ENCODE measurements around the gene HAX1. TPM values are rescaled to one million over a fixed set of nuclear protein-coding genes. Genes with fewer than 3 reads are reported as not detected.

The HAX1 gene
- total and polyA plus RNA-seq, 2 experiments from 2014 or later = 73.2 to 92.0 TPM

DNA sequence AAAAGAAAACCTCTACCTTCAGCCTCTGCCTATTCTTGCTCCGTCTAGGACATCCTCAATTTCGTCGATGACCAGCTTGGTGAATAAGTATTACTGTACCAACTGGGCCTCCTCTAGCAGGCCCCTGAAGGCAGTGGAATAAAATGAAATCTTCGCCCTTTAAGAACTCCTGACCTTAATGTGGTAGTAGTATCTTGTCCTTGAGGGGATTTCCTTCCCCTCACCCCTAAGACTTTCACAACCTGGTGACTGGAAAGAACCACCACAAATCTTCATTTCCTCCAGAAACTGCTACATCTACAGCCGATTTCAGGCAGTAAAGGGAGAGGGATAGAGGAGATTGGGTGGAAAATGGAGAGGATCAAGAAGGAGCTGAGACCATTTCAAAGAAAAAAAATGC is 1.6 kb upstream of the HAX1 start:
- no peak for TF ChIP-seq JUNB (IDR thresholded peaks at IDR 0.05; ENCODE audit: unreplicated experiment)
- TF ChIP-seq, protein P1, sequence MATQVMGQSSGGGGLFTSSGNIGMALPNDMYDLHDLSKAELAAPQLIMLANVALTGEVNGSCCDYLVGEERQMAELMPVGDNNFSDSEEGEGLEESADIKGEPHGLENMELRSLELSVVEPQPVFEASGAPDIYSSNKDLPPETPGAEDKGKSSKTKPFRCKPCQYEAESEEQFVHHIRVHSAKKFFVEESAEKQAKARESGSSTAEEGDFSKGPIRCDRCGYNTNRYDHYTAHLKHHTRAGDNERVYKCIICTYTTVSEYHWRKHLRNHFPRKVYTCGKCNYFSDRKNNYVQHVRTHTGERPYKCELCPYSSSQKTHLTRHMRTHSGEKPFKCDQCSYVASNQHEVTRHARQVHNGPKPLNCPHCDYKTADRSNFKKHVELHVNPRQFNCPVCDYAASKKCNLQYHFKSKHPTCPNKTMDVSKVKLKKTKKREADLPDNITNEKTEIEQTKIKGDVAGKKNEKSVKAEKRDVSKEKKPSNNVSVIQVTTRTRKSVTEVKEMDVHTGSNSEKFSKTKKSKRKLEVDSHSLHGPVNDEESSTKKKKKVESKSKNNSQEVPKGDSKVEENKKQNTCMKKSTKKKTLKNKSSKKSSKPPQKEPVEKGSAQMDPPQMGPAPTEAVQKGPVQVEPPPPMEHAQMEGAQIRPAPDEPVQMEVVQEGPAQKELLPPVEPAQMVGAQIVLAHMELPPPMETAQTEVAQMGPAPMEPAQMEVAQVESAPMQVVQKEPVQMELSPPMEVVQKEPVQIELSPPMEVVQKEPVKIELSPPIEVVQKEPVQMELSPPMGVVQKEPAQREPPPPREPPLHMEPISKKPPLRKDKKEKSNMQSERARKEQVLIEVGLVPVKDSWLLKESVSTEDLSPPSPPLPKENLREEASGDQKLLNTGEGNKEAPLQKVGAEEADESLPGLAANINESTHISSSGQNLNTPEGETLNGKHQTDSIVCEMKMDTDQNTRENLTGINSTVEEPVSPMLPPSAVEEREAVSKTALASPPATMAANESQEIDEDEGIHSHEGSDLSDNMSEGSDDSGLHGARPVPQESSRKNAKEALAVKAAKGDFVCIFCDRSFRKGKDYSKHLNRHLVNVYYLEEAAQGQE (IDR thresholded peaks at IDR 0.05; ENCODE audit: unreplicated experiment) = no peak
- no peak for TF ChIP-seq EZH2 (IDR thresholded peaks at IDR 0.05; ENCODE audit: low read depth, unreplicated experiment)
- TF ChIP-seq, protein P2, sequence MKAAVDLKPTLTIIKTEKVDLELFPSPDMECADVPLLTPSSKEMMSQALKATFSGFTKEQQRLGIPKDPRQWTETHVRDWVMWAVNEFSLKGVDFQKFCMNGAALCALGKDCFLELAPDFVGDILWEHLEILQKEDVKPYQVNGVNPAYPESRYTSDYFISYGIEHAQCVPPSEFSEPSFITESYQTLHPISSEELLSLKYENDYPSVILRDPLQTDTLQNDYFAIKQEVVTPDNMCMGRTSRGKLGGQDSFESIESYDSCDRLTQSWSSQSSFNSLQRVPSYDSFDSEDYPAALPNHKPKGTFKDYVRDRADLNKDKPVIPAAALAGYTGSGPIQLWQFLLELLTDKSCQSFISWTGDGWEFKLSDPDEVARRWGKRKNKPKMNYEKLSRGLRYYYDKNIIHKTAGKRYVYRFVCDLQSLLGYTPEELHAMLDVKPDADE (IDR thresholded peaks at IDR 0.05) = no peak
- TF ChIP-seq CREB1 (CRISPR knock-in tag; IDR thresholded peaks at IDR 0.05; ENCODE audit: low read depth) = no peak
- TF ChIP-seq, protein P3, sequence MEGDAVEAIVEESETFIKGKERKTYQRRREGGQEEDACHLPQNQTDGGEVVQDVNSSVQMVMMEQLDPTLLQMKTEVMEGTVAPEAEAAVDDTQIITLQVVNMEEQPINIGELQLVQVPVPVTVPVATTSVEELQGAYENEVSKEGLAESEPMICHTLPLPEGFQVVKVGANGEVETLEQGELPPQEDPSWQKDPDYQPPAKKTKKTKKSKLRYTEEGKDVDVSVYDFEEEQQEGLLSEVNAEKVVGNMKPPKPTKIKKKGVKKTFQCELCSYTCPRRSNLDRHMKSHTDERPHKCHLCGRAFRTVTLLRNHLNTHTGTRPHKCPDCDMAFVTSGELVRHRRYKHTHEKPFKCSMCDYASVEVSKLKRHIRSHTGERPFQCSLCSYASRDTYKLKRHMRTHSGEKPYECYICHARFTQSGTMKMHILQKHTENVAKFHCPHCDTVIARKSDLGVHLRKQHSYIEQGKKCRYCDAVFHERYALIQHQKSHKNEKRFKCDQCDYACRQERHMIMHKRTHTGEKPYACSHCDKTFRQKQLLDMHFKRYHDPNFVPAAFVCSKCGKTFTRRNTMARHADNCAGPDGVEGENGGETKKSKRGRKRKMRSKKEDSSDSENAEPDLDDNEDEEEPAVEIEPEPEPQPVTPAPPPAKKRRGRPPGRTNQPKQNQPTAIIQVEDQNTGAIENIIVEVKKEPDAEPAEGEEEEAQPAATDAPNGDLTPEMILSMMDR (conservative IDR thresholded peaks at IDR 0.05; ENCODE audit: low read depth in 2 of 2) = no peak
- no peak for TF ChIP-seq ZNF331 (CRISPR knock-in tag; IDR thresholded peaks at IDR 0.05; ENCODE audit: low read depth)
- TF ChIP-seq STAT1 (IDR thresholded peaks at IDR 0.05; ENCODE audit: unreplicated experiment) = no peak
- no peak for TF ChIP-seq POLR2AphosphoS5 (IDR thresholded peaks at IDR 0.05; ENCODE audit: low read depth)
- TF ChIP-seq, protein P4, sequence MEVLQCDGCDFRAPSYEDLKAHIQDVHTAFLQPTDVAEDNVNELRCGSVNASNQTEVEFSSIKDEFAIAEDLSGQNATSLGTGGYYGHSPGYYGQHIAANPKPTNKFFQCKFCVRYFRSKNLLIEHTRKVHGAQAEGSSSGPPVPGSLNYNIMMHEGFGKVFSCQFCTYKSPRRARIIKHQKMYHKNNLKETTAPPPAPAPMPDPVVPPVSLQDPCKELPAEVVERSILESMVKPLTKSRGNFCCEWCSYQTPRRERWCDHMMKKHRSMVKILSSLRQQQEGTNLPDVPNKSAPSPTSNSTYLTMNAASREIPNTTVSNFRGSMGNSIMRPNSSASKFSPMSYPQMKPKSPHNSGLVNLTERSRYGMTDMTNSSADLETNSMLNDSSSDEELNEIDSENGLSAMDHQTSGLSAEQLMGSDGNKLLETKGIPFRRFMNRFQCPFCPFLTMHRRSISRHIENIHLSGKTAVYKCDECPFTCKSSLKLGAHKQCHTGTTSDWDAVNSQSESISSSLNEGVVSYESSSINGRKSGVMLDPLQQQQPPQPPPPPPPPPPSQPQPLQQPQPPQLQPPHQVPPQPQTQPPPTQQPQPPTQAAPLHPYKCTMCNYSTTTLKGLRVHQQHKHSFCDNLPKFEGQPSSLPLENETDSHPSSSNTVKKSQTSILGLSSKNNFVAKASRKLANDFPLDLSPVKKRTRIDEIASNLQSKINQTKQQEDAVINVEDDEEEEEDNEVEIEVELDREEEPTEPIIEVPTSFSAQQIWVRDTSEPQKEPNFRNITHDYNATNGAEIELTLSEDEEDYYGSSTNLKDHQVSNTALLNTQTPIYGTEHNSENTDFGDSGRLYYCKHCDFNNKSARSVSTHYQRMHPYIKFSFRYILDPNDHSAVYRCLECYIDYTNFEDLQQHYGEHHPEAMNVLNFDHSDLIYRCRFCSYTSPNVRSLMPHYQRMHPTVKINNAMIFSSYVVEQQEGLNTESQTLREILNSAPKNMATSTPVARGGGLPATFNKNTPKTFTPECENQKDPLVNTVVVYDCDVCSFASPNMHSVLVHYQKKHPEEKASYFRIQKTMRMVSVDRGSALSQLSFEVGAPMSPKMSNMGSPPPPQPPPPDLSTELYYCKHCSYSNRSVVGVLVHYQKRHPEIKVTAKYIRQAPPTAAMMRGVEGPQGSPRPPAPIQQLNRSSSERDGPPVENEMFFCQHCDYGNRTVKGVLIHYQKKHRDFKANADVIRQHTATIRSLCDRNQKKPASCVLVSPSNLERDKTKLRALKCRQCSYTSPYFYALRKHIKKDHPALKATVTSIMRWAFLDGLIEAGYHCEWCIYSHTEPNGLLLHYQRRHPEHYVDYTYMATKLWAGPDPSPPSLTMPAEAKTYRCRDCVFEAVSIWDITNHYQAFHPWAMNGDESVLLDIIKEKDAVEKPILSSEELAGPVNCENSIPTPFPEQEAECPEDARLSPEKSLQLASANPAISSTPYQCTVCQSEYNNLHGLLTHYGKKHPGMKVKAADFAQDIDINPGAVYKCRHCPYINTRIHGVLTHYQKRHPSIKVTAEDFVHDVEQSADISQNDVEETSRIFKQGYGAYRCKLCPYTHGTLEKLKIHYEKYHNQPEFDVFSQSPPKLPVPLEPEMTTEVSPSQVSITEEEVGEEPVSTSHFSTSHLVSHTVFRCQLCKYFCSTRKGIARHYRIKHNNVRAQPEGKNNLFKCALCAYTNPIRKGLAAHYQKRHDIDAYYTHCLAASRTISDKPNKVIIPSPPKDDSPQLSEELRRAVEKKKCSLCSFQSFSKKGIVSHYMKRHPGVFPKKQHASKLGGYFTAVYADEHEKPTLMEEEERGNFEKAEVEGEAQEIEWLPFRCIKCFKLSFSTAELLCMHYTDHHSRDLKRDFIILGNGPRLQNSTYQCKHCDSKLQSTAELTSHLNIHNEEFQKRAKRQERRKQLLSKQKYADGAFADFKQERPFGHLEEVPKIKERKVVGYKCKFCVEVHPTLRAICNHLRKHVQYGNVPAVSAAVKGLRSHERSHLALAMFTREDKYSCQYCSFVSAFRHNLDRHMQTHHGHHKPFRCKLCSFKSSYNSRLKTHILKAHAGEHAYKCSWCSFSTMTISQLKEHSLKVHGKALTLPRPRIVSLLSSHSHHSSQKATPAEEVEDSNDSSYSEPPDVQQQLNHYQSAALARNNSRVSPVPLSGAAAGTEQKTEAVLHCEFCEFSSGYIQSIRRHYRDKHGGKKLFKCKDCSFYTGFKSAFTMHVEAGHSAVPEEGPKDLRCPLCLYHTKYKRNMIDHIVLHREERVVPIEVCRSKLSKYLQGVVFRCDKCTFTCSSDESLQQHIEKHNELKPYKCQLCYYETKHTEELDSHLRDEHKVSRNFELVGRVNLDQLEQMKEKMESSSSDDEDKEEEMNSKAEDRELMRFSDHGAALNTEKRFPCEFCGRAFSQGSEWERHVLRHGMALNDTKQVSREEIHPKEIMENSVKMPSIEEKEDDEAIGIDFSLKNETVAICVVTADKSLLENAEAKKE (CRISPR knock-in tag; IDR thresholded peaks at IDR 0.05) = no peak
- TF ChIP-seq NANOG (IDR thresholded peaks at IDR 0.05; ENCODE audit: borderline replicate concordance) = no peak
- TF ChIP-seq EZH2phosphoT487 (IDR thresholded peaks at IDR 0.05; ENCODE audit: unreplicated experiment) = no peak
- TF ChIP-seq ZNF114 (CRISPR knock-in tag; IDR thresholded peaks at IDR 0.05) = no peak
- Mint-ChIP-seq H3K4me3 (peak overlapping the region; percentile 25; the same call in 2 of the 3 replicates), H3K4me1 (peaks cover 8% of the 10 kb centered on the region; the same call in 2 of the 3 replicates), H3K36me3 (ENCODE audit: low read depth) (peaks cover 57% of the 10 kb centered on the region), H3K27me3 (ENCODE audit: insufficient read depth, low read depth, poor library complexity) (peaks cover 13% of the 10 kb centered on the region), H3K9me3 (no peaks in the 10 kb centered on the region), H3K27ac (no peak overlapping the region)
- Histone ChIP-seq H3K27ac (ENCODE audit: low read depth) (peak overlapping the region; percentile 97; the same call in 1 of the 2 replicates), H3K4me1 (ENCODE audit: insufficient read depth) (no peaks in the 10 kb centered on the region; the same call in 1 of the 2 replicates), H4K20me1 (replicated peaks; ENCODE audit: insufficient read depth) (no peaks in the 10 kb centered on the region; the same call in 1 of the 2 replicates), H3K27me3 (ENCODE audit: insufficient read depth) (no peaks in the 10 kb centered on the region), H3F3A (replicated peaks; ENCODE audit: low read depth) (peaks cover 36% of the 10 kb centered on the region), H3K4me2 (no peak overlapping the region), H3K9me2 (ENCODE audit: insufficient read depth) (no peaks in the 10 kb centered on the region), H3K36me3 (ENCODE audit: insufficient read depth) (peaks cover 22% of the 10 kb centered on the region), H3K79me2 (replicated peaks; ENCODE audit: insufficient read depth) (peaks cover 12% of the 10 kb centered on the region), H3K4me3 (no peak overlapping the region), H2AFZ (no peak overlapping the region)
- no peak for ATAC-seq
- DNase-seq (ENCODE audit: low spot score) = no peak
